GM18870 (cell line): ENCODE data around the gene CYP27B1.

Source experiments
- ATAC-seq: cut with Tn5 transposase; IDR thresholded peaks from one replicate; pipeline ENCODE4 v1.9.1; 2021; ENCODE audit warnings: moderate library complexity; ENCODE audit not compliant: unreplicated experiment

The CYP27B1 gene

DNA sequence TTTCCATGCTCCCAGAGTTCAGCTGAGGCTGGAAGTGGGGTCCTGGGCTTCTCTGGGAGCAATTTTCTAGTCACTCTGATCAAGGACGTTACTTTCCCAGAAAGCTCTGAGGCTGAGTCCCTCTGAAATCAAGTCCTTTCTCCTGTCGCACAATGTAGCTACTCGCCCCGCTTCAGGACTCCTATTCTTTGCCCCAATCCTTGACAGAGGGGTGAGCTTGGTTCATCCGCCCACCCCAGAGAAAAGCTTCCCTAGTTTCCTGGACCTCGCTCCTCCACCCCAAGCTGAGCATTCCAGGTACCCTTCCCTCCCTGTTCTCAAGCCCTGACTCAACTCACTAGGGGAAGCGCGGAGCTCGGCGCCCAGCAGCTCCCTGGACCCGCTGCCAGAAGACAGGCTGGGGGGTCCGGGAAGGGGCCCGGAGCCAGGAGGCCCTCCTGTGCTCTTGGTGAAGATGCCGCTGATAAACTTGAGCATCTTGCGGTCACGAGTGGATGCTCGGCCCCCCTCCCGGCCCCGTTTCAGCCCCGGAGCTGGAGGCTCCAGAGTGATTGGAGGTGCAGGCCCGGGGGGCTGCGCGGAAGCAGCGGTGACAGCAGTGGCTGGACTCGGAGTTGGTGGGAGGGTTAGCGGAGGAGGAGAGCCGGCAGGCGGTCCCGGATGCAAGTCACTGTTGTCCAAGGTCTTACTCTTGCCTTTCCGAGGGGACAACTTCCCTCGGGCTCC is 30.0 kb downstream of the CYP27B1 start:
- no peak for ATAC-seq

DNA sequence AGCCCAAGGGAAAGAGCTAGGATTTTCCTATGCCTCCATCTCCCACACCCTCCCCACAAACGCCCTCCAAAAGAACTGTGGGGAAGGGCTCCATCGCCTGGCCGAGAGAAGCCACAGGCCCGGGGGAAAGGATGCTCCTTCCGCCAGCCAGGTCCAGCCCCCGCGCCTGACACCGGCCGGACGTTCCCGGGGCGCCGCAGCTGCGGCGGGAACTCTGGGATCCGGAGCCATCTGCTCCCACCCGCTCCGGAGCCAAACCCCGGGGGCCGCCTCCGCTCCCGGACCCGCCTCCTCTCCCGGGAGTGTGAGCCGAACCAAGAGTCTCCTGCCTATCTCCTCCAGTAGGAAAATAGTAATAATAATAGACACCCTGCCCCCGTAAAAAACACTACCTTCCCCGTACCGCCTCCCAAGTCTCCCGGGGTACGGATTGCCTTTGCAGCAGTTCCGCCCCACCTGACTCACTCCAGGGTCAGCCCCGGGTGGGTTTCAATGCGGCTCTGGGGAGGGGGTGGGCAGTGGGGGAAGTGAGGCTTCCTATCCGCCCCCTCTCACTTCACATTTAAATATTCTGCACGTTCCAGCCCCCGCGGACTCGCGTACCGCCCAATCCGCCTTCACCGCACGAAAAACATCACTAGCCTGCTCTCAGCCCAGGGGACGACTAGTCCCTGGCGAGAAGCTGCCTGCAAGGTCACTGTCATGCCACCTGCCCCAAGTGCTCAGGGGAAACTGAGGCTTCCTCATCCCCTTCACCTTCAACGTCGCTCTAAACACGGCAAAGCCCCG is 30.7 kb downstream of the CYP27B1 start:
- no peak for ATAC-seq

DNA sequence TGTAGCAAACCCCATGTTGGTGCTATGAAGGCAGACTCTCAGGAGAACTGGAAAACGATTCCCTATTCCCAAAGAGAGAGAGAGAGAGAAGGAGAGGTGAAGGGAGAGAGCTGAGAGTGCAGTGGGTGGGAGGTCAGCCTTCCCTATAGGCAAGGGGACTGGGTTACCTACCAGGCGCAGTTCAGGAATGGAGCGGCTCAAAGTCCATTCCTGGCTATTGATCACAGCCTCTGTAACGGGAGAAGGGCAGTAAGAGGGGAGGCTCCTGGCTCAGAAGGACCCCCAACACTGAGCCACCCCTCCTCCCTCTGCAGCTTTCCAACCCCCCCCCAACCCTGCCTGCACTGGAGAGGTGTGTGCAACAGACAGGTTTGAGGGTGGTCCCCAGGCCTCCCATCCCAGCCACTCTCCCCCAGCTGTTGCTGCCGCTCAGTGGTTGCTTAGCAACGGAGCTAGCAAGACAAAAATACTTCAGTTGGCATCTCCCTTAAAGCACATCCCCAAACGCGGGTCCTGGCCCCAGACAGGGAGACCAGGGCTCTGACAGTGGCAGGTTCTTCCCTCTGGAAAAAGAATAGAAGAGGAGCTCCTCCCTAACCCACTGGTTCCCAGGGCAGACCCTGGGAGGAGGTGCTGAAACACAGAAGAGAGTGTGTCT is 31.6 kb downstream of the CYP27B1 start:
- no peak for ATAC-seq

DNA sequence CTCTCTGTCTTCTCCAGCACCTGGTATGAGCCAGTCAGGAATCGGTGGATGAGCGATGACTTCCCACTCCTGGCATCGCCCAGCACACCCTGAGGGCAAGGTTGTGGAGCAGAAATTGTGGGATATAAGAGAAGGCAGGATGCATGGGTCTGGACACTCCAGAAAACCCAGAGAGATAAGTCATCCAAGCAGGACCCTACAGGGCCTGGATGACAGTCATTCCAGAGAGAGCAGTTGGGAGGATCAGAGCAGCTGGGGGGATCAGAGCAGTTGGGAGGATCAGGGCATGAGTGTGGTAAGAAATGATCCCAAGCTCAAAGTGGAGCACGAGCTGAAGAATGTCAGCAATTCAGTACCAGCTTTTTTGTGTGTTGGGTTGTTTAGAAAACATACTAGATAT is 32.3 kb downstream of the CYP27B1 start:
- ATAC-seq, result no peak

DNA sequence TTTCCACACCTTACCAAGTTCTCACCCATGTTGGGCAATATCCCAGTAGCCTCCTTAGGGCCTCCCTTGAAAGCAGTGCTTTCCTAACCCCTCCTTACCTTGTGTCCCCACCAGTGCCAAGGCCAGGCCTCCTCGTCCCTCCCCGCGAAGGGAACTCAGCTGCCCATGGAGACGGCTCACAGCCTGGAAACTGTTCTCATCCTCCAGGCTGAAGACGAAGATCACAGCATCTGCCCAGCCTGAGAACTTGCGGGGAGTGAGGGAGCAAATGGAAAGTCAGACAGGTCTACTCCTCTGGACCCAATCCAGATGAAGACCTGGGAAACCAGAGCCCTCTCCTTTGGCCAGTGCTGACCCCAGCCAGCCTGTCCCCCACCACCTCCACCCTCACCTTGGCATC is 33.0 kb downstream of the CYP27B1 start:
- no peak for ATAC-seq

DNA sequence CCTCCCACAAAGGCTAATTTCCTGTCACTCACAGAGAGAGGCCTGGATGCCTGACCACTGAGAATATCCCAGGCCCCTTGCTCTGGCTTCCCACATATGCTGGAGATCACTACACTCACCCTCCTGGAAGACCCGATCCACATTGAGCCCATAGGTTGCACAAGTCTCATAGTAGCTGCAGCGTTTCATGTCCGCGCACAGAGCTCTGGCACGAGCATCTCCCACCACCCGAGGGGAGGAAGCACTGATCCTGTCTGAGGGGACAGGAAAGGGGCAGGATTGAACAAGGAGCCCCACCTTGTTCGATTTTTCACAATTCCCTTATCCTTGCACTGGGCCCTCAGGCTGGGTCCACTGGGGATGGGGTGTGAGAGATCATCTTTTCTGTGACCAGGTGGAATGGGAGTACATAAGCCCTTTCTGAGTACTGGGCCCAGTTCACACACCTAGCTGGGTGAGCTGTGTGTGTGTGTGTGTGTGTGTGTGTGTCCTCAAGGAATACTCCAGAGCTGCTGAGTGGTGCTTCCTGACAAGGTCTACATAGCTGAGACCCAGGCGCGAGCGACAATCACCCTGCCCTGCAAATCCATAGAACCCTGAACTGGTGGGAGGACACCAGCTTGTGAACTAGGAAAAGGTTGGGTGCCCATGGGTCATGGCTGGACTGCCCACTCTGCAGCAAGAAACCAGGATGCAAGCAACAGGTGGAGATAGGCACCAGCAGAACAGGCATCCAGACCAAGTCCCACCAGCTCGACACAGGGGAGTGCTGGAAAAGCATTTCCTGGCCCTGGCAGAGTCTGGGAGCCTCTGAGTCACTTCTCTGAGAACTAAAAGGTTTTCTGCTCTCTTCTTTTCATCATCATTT is 33.9 kb downstream of the CYP27B1 start:
- ATAC-seq, result no peak

DNA sequence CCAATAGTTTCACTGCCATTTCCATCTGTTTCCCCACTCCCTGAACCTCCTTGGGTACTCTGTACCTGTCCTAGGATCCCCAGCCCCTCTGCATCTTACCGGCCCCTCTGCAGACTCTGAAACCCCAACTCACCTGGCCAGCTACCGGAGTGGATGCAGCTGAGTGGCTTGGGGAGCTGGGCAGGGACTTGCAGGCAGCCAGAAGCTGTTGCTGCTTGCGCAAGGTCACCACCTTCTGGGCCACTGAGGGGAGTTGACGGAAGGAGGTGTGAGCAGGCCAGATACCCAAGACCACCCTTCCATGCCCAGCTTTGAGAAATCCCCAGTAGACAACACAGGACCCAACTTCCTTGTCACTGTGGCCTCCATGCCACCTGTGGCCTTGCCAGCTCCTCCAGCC is 34.6 kb downstream of the CYP27B1 start:
- no peak for ATAC-seq

DNA sequence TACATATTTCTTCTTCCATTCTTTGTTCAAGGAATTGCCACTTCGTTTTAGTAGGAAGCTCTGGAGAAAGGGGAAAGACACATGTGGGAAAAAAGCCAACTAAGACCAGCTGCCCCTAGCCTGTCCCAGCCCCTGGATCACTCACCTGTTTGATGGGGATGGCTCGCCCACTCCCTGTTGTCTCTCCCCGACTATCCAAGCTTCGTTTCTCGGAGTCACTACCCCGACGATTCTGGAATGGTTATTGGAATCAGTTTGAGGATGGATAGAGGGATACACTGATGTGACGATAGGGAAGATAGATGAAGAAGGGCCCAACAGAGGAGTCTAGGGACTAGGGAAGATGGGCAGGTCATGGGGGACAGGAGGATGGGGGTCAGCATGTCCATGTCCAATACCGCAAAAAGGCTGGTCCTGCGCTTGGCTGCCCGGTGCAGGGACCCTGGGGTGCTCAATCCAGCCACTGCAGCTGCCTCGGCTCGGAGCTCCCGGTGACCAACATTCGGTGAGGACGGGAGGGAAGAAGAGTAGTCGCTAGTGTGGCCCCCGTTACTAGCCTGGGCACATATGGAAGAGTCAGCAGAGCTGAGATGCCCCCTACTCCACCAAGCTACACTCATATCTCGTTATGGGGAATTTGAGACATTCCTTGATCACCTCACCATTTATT is 35.3 kb downstream of the CYP27B1 start:
- ATAC-seq, result no peak

DNA sequence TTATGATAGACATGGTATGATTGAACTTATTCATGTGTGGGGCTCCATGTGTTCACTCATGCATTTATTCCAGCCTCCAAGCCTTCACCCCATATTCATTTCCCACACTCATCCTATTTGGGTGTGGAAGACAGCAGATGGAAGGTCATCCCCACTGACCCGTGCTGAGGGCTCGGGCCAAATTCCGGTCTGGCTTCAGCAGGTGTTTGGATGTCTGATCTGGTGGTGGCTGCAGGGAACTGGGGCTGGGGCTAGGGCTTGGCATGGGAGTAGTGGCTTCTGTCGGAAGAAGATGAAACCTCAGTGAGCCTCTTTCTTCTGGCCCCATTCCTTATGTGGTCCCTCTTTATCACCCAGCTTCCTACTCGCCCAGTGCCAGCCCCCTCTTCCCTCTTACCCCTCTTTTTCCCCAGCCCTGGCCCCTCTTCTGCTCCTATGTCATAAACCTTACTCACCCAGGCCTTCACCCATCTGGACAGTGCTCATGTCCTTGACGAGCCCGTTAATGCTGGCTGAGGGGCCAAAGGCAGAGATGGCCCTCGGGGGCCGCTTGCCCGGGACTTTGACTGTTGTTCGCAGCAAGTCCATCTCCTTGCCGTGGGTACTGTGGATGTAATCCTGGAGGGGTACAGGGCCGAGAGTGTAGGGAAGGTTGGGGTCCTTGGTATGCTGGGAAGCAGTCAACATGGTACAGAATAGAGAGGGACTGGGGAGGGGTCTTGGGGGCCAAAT is 36.4 kb downstream of the CYP27B1 start:
- ATAC-seq, result no peak

DNA sequence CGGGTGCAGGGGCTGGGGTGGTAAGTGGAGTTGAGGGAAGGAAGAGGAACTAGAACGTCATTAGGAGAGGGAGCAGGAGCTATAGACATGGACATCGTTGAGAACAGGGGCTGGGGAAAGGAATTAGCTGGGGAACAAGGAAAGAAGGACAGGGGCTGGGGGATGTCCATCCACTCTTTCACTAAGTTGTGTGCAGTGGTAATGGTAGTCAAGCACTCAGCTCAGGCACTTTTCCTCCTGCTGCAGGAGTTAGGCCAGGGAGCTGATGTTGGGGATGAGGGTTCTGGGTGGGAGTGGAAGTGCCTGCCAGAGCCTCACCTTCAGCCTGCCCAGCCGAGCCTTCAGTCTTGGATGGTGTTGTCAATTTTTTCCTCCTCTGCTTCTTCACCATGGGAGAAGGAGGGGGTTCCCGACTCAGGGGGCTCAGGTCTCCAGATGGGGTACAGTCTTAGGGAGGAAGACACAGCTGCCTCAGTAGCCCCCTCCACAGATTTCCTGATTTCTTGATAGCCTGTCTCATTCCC is 37.5 kb downstream of the CYP27B1 start:
- no peak for ATAC-seq

DNA sequence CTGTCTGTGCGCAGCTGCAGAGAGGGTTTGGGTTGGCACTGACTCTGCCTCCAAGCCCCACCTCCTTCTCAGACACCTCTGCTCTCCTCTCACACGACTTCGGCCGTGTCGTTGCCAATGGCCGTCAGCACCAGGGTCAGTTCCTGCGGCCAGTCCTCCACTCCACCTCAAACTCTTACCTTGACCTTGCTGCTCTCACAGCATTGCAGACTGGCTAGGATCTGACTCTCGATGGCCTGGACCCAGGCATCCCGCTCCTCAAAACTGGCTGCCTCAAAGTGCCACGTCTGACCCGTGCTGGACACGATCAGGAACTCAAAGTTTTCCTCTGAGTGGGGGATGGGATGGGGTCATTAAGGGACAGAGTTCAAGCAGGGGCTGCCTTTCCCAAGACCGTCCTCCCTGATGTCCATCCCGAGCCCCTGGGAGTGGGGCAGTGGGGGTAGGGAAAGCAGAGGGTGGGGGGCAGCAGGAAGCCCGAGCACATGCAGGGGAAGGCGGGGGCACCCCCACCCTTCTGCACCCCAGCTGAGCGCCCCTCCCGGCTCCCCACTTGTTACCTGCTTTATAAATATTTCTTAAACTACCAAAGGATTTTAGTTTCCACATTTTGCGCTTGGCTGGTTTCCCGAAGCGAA is 39.0 kb downstream of the CYP27B1 start:
- no peak for ATAC-seq

DNA sequence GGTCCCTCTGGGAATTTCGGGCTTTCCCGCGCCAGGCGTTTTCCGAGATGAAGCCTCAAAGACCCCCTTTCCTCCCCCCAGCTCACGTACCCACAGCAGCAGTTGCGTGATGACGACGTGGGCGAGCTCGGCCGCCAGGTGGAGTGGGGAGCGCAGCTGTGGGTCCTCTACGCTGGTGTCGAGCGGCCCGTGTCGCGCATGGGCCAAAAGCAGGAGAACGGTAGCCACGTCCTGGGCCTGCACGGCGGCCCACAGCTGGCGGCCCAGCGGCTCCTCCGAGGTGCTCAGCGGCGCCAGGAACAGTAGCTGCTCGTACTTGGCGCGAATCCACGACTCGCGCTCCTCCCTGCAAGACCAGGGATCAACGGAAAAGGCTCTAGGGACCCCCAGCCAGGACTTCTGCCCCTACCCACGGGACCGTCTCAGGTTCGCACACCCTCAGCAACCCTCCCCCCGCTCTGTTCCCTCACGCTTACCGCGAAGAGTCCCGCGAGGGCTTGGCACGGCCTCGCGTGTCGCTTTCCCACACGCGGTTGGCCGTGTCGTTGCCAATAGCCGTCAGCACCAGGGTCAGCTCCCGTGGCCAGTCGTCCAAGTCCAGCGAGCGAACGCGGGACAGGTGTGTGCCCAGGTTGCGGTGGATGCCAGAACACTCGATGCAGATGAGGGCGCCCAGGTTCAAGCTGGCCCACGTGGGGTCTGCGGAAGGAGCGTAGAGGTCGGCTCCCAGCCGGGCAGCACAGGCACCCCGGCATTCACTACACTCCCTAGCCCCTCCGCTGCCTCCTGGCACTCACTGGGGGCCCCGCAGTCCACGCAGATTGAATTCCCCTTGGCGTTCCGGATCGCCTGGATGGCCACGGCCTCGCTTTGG is 39.8 kb downstream of the CYP27B1 start:
- ATAC-seq, result no peak

DNA sequence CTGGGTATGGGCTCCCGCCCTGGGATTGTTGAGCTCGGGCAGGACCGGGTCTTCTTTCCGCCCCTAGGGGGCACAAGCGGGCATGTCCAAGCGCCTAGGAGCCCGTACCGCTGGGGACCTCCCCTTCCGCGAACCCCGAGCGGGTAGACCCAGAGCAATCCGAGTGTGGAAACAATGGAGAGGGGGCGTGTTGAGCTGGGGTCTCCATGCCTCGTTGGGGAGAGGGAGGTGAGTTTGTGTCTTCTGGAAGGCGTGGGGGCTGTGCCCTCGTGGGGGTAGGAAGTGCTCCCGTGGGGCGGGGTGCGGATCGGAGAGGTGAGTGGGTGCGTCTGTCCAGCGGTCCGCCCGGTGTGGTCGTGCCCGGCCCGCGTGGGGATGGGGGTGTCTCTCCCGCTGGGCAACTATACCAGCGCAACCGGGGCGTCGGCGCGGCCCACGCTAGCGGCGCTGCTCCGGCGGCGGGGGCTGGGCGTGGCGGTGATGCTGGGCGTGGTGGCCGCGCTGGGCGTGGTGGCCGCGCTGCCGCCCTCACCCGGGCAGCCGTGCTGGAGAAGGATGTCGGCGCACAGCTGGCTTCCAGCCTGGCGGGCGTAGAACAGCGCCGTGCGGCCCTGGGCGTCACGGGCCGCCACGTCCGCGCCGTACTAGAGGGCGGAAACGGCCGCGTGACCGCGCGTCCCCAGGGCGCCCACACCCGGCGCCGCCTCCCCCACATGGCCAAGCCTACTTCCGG is 40.6 kb downstream of the CYP27B1 start:
- ATAC-seq, result no peak

DNA sequence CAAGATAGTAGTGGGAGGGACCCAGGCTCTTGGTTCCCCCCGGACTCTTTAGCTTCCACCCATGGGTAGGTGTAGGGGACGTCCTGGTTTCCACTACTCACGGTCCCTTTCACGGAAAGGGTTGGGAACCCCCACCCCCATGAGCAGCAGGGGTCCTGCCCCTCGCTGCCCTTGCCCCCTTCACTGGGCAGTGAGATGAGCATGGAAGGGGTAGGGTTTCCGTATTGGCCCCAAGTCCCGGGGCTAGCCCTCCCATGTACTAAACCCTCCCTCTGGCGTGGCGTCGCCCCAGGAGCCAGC is 41.1 kb downstream of the CYP27B1 start:
- ATAC-seq, result no peak

DNA sequence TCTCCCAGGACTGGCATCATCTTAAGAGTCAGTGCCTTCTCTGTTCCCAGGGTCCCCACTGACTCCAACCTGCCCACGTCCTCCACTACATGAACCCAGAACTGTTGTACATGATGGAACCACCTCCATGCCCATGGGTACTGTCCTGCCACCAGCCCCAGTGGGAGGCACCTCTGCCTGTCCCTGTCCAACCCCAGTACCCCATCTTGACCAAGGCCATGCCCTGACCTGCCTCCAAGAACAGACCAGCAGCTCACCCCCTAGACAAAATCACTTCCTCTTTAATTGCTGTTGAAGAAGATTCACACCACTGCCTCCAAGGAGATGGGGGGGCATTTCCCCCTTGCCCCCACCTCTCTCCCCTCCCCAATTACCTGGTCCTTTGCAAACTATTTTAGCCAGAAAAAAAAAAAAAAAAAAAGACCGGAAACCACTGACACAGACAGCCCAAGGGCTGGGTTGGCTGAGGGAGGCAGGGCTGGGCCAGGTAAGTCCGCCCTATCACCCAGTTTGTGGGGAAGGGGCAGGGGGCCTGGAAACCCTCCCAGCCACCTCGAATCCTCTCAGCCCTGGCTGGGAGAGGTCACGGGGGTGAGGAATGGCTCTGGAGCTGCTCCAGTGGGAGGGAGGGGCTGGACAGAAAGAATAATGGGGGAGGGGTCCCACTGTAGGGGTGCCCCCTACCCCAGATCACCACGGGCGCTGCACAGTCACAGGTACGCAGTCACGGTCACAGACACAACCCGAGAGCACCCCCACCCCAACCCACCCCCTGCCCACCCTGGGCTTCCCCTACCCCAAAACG is 41.7 kb downstream of the CYP27B1 start:
- ATAC-seq, result no peak

DNA sequence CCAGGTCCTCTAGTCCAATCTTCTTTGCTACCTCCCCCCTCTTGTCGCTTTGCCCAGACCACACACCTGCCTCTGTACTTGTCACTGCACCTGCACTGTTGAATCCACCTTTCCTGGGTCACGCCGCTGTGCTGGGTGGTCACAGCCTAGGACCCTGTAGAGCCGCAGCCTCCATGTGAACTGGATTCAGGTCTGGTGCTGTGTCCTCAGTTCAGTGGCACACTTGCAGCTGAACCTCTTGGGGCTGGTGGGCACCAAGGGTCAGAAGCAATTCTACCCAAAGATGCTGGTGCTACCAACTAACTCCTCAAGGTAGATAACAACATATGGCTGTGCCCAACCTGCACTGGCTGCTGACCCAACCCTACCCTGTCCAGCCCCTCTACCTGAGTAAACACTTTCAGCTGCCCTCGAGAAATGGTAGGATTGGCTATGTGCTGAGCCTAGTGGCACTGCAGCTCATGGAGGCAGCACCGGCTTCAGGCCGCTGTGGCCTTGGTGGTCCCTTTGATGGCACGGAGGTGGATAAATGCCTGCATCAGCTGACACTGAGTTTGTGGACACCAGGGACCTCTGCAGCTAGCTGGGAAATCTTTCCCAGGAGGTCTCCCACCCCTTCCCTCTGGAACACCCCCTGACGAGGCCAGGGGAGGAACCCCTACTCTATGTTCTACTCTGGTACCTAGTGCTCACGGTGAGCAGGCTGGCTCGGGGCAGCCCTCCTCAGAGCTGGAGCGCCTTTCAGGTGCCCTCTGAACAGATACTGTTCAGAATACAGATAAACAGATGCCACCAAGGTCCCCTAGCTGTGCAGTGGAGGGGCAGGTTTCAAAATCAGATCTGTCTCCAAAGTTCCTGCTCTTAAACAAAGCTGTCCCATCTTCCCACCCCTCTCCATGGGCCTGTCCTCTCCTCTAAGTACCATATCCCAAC is 42.6 kb downstream of the CYP27B1 start:
- no peak for ATAC-seq
